Fibroblast of peridontal ligament (primary cell): Measurements from ENCODE around the gene GART.
A peak's percentile ranks its signal among the peaks of the same experiment; 100 is the strongest.
"Not testable (repeated sequence)": the region's sequence is repeated elsewhere in the genome, so short reads cannot be mapped to it uniquely, and the experiment has no call there.

Source experiments
- DNase-seq: peaks from one replicate; pipeline ENCODE4 v3.0.0-alpha.2; 2010; ENCODE audit errors: extremely low read depth

Gene GART

DNA sequence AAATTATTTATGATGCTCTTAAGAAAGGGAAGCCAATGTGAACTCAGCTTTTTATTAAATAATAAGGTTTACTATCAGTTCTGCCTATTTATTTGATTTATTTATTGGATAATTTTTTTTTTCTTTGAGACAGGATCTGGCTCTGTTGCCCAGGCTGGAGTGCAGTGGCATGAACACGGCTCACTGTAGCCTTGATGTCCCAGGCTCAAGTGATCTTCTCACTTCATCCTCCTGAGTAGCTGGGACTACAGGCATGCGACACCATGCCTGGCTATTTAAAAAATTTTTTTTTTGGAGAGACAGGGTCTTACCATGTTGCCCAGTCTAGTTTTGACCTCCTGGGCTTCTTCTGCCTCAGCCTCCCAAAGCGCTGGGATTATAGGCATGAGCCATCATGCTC, 29.4 kb downstream of the GART start:
- DNase-seq, result no peak

DNA sequence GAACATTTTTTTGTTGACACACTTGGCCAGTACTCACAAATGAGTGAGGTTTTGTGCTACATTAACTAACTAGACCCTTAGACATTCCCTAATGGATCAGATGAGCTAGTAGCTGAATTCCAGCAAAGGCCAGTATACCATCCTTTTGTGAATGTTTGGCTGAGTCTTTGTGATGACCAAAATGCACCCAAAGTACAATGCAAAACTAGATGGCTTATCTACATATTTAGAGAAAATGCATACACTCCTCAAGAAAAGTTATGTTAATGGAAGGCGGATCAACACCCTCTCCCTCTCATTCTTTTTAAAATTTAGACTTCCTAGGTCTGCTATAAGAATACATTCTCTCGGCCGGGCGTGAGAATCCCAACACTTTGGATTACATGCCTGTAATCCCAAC, 30.3 kb downstream of the GART start:
- no peak for DNase-seq

DNA sequence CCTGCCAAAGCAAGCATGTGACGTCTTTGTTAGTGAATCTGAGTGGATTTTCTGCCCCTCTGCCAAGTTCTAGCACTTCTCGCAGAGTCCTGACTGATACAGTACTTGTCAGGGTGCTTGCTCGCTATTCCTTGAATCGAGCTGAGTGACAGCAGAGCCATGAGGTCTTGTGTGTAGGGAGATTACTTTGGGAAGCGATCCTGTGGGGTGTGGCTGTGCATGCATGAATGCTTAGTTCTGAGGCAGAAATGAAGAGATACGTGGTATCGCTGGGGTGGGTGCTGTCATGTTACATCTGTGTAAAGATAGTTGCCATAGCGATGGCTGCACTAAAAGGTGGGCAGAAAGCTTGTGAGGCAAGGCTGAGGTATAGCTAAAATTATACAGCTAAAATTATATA, 31.1 kb downstream of the GART start:
- no peak for DNase-seq

DNA sequence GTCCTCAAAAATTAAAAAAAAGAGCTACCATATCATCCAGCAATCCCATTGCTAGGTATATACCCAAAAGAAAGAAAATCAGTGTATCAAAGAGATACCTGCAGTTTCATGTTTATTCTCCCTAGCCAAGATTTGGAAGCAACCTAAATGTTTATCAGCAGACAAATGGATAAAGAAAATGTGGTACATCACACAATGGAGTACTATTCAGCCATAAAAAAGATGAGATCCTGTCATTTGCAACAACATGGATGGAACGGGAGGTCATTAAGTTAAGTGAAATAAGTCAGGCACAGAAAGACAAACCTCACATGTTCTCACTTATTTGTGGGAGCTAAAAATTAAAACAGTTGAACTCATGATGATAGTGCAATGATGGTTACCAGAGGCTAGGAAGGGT, 34.9 kb downstream of the GART start:
- not testable (repeated sequence) for DNase-seq

DNA sequence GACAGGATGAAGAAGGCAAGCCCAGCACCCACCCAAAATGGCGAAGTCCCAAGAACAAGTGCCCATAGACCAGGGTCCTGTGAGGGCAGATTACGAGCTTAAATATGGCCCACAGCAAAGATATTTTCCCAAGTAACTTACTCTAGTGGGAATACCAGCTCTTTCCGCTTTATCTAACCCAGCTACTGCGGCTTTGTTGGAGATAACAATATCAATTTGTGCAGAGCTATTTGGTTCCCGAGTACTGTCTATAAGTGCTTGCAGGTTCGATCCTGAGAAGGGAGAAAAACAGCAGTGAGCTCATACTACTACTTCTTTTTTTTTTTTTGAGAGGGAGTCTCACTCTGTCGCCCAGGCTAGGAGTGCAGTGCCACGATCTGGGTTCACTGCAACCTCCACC, 36.1 kb downstream of the GART start:
- no peak for DNase-seq

GRCh38 chr21:33496345-33496744, 45.6 kb downstream of the GART start:
- DNase-seq, result no peak

DNA sequence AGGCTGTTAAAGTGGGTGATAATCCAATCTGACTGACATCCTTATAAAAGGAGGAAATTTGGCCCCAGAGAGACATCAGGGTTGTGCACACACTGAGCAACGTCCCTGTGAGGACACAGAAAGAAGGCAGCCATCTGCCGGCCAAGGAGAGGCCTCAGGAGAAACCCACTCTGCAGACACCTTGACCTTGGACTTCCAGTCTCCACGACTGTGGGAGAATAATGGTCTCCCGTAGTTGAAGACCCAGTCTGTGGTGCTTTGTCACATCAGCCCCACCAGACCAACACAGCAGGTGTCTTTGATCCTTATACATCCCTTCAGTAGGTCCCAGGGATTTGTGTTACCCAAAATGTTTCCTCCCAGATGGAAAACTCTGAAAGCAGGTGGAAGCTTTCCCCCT, 46.2 kb downstream of the GART start:
- no peak for DNase-seq

DNA sequence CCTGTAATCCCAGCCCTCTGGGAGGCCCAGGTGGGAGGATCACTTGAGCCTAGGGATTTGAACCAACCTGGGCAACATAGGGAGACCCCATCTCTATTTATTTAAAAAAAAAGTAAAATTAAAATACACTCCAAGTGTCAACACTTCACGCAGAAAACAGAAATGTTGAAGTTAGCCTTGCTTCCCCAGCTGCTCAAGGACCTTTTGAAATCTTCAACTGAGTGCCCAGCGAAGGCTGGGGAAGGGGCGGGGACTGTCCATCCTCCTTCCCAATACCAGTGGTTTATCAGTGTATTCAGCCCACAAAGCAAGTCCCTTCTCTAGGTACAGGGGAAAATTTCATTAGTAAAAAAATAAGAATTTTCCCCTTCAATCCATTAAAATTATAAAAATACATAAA, 48.2 kb downstream of the GART start:
- DNase-seq, result no peak

DNA sequence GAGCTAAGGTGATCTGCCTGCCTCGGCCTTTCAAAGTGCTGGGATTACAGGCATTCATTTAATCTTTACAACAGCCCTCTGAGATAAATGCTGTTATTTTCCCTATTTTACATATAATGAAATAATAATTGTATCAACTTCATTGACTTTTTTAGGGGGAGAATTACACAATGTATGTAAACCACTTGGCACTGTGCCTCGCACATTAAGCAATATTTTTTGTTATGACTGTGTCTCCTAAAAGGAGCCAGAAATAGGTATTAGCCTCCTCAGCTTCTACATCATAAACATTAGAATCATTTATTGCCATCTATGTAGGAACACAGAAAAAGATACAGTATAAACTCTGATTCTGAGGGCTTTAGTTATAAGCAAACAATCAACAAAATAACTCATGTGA, 49.3 kb downstream of the GART start:
- peak; percentile 29 for DNase-seq

GRCh38 chr21:33491373-33492102, 50.4 kb downstream of the GART start, which contains the start of gene DNAJC28:
DNAJC28 (minus strand) TSS chr21:33491716; CDS start chr21:33489393, 2,323 bp downstream.
- DNase-seq, result peak; percentile 91

DNA sequence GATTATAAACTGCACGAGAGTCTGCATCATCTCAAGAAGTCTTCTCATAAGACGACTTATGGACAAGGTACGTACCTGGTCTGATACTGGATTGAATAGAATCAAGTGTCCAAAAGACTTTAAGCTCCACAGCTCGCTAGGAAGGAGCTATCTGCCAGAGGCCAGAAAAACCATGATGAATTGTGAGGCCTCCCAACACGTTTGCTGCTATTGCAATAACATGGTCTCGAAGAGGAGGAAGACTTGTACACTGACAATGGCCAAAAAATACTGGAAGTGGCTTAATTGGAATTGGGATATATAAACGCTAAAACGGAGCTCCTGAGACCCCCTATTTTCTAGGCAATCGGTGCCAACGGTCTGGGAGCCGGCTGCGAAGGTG, 50.9 kb downstream of the GART start:
- DNase-seq, result peak; percentile 20

DNA sequence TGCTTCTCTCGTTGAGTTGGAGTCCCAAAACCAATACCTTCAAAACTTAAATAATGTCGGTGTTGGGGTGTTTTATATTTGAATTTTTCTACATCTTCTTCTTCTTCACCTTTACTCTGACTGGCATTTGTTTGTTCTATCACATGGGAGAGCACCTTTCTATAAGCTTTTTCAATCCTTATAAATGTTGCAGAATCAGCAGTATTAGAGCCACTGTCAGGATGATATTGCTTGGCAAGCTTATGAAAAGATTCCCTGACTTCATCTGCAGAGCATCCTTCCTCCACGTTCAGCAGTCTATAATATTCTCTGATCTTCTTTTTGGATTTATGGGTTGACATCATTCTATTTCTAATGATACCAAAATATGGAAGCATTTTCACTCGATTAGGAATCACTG, 53.0 kb downstream of the GART start:
- DNase-seq, result no peak

DNA sequence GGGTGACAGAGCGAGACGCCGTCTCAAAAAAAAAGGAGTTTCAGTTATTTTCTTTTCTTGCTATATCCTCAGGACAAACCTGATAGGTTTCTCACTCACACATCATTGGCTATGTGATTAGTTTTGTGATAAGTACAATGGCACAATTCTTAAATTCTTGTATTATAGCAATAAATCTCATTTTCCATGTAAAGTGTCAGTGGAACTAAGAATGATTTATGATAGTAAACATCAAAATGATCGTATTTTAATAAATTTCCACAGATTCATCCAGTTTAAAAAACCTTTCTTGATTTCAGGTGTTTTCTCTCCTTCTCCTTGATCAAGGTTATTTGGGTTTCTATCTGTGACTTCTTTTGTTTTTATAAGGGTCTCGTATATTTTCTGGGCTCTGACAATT, 53.9 kb downstream of the GART start:
- DNase-seq, result no peak

DNA sequence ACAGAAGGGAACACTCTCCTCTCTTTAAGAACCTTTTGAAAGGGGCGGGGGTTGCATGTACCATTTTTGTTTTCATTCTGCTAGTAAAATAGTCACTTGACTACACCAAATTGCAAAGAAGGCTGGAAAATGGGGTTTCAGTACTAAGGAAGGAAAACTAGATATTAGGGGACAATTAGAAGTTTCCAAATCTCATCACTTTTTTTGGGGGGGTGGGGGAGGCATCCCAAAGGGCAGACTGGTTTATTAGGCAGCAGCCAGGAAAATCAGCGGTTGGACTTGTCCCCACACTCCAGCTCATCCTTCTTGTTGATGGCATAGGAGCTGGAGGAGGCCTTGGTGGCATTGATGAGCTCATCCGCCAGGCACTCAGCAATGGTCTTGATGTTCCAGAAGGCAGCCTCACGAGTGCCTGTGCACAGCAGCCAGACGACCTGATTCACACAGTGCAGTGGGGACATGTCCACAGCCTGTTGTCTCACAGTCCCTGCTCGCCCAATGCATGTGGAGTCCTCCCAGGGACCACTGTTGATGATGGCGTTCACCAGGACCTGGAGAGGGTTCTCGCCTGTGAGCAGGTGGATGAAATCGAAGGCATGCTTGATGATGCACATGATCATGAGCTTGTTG, 60.5 kb downstream of the GART start:
- DNase-seq, result no peak

GRCh38 chr21:33480481-33481103, 61.3 kb downstream of the GART start:
- DNase-seq, result no peak

GRCh38 chr21:33479679-33480480, 62.0 kb downstream of the GART start, which contains the start of gene TMEM50B:
TMEM50B (minus strand) TSS chr21:33479974; CDS start chr21:33468885, 11,089 bp downstream.
- DNase-seq, result peak; percentile 89

GRCh38 chr21:33478935-33479678, 62.8 kb downstream of the GART start:
- peak; percentile 27 for DNase-seq

GRCh38 chr21:33478182-33478581, 63.7 kb downstream of the GART start:
- no peak for DNase-seq

DNA sequence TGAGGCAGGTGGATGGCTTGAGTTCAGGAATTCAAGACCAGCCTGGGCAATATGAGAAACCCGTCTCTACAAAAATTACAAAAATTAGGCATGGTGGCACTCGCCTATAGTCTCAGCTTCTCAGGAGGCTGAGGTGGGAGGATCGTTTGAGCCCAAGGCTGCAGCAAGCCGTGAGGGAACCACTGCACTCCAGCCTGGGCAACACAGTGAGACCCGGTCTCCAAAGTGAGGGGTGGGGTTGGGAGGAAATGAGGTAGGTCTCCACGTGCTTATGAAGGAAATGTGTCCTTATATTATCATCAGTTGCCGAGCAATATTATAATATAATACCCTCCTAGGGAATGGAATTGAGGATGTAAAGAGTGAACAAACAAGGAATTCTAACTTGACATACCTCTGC, 64.9 kb downstream of the GART start:
- DNase-seq, result no peak

GRCh38 chr21:33473344-33473743, 68.6 kb downstream of the GART start:
- no peak for DNase-seq

GRCh38 chr21:33470701-33471100, 71.2 kb downstream of the GART start:
- DNase-seq, result no peak
